ENCODE measurements around the gene NPEPL1. TPM values are rescaled to one million over a fixed set of nuclear protein-coding genes. Genes with fewer than 3 reads are reported as not detected.

Gene NPEPL1
- total RNA-seq, 4 donors from 2014 or later, result 41.6 to 56.0 (median 47.2) TPM

DNA sequence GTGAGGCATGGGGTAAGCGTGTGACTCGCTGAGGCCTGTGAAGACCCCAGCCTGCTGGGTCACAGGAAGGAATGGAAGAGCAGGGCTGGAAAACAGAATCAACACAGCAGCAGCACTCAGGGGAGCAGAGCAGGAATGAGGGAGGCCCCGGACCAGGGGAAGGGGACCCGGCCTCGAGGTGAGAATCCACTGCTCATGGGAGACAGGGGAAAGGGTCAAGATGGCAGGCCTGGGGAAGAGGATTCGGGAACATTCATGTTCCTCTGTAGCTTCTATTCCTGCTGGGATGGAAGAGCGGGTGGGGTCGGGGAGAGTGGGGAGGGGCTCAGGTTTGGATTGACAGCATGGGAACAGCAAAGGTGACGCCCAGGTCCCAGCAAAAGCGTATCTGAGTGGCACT, 59.4 kb downstream of the NPEPL1 start:
- DNase-seq, result no peak
- Histone ChIP-seq H3K27ac (no peak overlapping the region), H3K27me3 (no peaks in the 10 kb centered on the region), H3K4me3 (replicated peaks in 1 of 3) (no peak overlapping the region), H3K9me3 (no peaks in the 10 kb centered on the region), H3K4me1 (no peaks in the 10 kb centered on the region), H3K36me3 (no peaks in the 10 kb centered on the region)
- TF ChIP-seq CTCF (IDR thresholded peaks at IDR 0.05) (no peak), POLR2A (IDR thresholded peaks at IDR 0.05) (no peak)
- WGBS, 2 donors, result 91 to 92% methylated on average over 10 of the region's 10 CpGs
- intact Hi-C loops (cut with DNase I), result no loop called here

- WGBS, 2 donors, result 96 to 97% methylated on average over 6 of the region's 6 CpGs
- H3K4me1 ChIP-seq, result no peaks in the 10 kb centered on the region
- TF ChIP-seq CTCF (IDR thresholded peaks at IDR 0.05) (no peak), POLR2A (IDR thresholded peaks at IDR 0.05) (no peak)
- no peaks in the 10 kb centered on the region for H3K9me3 ChIP-seq
- DNase-seq, result no peak
- no peak overlapping the region for H3K27ac ChIP-seq
- no peaks in the 10 kb centered on the region for H3K27me3 ChIP-seq
- H3K4me3 ChIP-seq (replicated peaks in 1 of 3), result no peak overlapping the region
- intact Hi-C loops (cut with DNase I), result no loop called here
- H3K36me3 ChIP-seq, result no peaks in the 10 kb centered on the region
Observed at GRCh38 chr20:58752565-58752964, 60.0 kb downstream of the NPEPL1 start.

GRCh38 chr20:58753267-58753921, 60.8 kb downstream of the NPEPL1 start:
- no peaks in the 10 kb centered on the region for H3K36me3 ChIP-seq
- TF ChIP-seq CTCF (IDR thresholded peaks at IDR 0.05) (no peak), POLR2A (IDR thresholded peaks at IDR 0.05) (no peak)
- no peak for DNase-seq
- H3K27ac ChIP-seq, result no peak overlapping the region
- H3K27me3 ChIP-seq, result no peaks in the 10 kb centered on the region
- no peaks in the 10 kb centered on the region for H3K4me1 ChIP-seq
- H3K4me3 ChIP-seq (replicated peaks in 1 of 3), result no peak overlapping the region
- 56 to 63% methylated on average over 13 to 14 of the region's 14 CpGs for WGBS, 2 donors
- intact Hi-C loops (cut with DNase I), result no loop called here
- no peaks in the 10 kb centered on the region for H3K9me3 ChIP-seq

- no peaks in the 10 kb centered on the region for H3K9me3 ChIP-seq
- no peak for DNase-seq
- H3K4me1 ChIP-seq, result no peaks in the 10 kb centered on the region
- no peaks in the 10 kb centered on the region for H3K27me3 ChIP-seq
- H3K27ac ChIP-seq, result no peak overlapping the region
- intact Hi-C loops (cut with DNase I), result no loop called here
- TF ChIP-seq CTCF (IDR thresholded peaks at IDR 0.05) (no peak), POLR2A (IDR thresholded peaks at IDR 0.05) (no peak)
- no peaks in the 10 kb centered on the region for H3K36me3 ChIP-seq
- no peak overlapping the region for H3K4me3 ChIP-seq (replicated peaks in 1 of 3)
- WGBS, 2 donors, result 76 to 80% methylated on average over 17 of the region's 17 CpGs
Observed at GRCh38 chr20:58753922-58754551, 61.4 kb downstream of the NPEPL1 start.

DNA sequence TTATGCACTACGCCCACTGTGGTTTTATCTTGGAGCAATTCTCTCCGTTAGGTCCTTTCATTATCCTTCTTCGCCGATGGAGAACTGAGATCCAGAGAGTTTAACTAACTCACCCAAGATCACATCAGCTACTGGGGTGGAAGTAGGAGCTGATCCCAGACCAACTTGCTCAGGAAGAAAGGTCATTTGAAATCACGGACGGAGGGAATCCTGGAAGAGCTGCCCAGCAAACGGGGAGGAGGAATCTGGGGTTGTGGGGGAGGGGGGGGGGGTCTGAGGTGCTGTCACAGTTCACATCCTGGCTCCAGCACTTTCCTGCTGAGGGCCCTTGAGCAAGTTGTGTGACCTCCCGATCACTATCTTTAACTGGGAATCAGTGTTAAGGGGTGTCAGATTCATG, 62.0 kb downstream of the NPEPL1 start:
- no peaks in the 10 kb centered on the region for H3K4me1 ChIP-seq
- DNase-seq, result no peak
- no peak for TF ChIP-seq POLR2A (IDR thresholded peaks at IDR 0.05)
- TF ChIP-seq CTCF (IDR thresholded peaks at IDR 0.05), result no peak
- no peaks in the 10 kb centered on the region for H3K27me3 ChIP-seq
- H3K36me3 ChIP-seq, result no peaks in the 10 kb centered on the region
- no peak overlapping the region for H3K4me3 ChIP-seq (replicated peaks in 1 of 3)
- H3K27ac ChIP-seq, result no peak overlapping the region
- 66 to 73% methylated on average over 8 of the region's 8 CpGs for WGBS, 2 donors
- H3K9me3 ChIP-seq, result no peaks in the 10 kb centered on the region
- intact Hi-C loops (cut with DNase I), result no loop called here
